ENCODE measurements around the gene PEDS1. TPM values are rescaled to one million over a fixed set of nuclear protein-coding genes. Genes with fewer than 3 reads are reported as not detected.
A peak's percentile ranks its signal among the peaks of the same experiment; 100 is the strongest.

Gene PEDS1
- total and polyA plus RNA-seq, 2 of the 13 experiments (the other 11 are each of a cell fraction or from before 2014, with no cell fraction given): 30.5 to 93.9 TPM

DNA sequence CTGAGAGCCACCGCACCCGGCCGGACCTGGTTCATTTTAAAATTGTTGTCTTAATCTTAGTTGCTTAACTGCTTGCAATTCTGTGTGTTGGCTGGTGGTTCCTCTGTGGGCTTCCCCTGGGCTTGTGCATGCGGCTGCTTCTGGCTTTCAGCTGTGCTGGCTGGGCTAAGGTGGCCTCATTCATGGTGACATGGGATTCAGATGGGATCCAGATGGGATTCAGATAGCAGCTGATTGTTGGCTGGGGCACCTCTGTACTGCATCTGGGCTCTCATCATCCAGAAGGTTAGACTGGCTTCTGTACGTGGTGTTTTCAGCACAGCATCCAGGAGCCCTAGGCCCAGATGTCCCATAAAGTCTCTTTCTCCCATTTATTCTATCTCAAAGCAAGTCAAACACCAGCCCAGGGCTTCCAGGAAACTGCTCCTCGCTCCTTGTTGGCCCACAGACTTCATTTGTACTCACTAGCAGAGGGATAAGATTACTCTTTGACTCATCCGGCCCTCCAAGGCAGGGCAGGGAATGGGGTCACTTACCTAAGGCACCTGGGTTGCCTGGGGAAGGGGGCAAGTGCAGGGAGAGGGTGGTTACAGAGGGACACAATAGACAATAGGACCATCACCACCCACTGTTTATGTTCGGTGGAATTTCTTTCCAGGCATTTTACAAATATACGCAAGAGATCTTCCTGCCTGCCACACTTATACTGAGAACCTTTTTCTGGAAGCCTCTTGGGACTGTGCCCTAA, 10.2 kb upstream of the PEDS1 start:
- in situ Hi-C loops (cut with HindIII; ENCODE audit: extremely low pct_ligation_motif_present, low pct_unique_long_range_greater_than_20kb): no loop called here
- no peaks in the 10 kb centered on the region for H3K27me3 ChIP-seq (ENCODE audit: control insufficient read depth in 1 of 2, insufficient read depth in 2 of 2, low read length in 2 of 2)
- ATAC-seq (no peak), FAIRE-seq (no peak), DNase-seq (ENCODE audit: low spot score) (peak; percentile 47)
- H3K36me3 ChIP-seq (replicated peaks in 1 of 2; ENCODE audit: control insufficient read depth in 1 of 2, insufficient read depth in 2 of 2, low read length in 2 of 2): no peaks in the 10 kb centered on the region
- H3K4me1 ChIP-seq (ENCODE audit: insufficient read depth, low read length): peaks cover 75% of the 10 kb centered on the region
- H3K79me2 ChIP-seq (ENCODE audit: insufficient read depth, low read length): no peaks in the 10 kb centered on the region
- BruUV-seq (replicated peaks): no TSS peak
- H3K4me2 ChIP-seq (ENCODE audit: low read depth, low read length): peak overlapping the region; percentile 36
- ChIA-PET CTCF (ENCODE audit: low intra/inter-chr PET ratio, low total read pairs) (no interaction called here), POLR2A (interaction anchor here (1.9 kb wide), 1 partner anchor 10 kb away, joined by 8 read pairs; the partner anchor contains the start of gene PEDS1)
- H3K9me3 ChIP-seq (ENCODE audit: low read length): no peaks in the 10 kb centered on the region
- H3K4me3 ChIP-seq (replicated peaks in 1 of 3; ENCODE audit: insufficient read depth in 1 of 3, low read depth in 2 of 3, low read length in 3 of 3): no peak overlapping the region
- WGBS (ENCODE audit: low lambda C conversion rate): 50% methylated on average over 9 of the region's 9 CpGs
- H2AFZ ChIP-seq (ENCODE audit: low read length): no peak overlapping the region
- H3K9ac ChIP-seq (ENCODE audit: insufficient read depth, low read depth, low read length): peak overlapping the region; percentile 3; the same call in 1 of the 2 replicates
- peak overlapping the region; percentile 9 for H3K27ac ChIP-seq (ENCODE audit: extremely low read length, insufficient read depth, low read length)
- intact Hi-C loops (cut with micrococcal nuclease; ENCODE audit: unreplicated experiment): no loop called here
- H4K20me1 ChIP-seq (ENCODE audit: insufficient read depth, low read length): no peaks in the 10 kb centered on the region
- no peak for TF ChIP-seq SIN3B (IDR thresholded peaks at IDR 0.05; ENCODE audit: low read length)
- no peak for TF ChIP-seq CHCHD3 (CRISPR knock-in tag; IDR thresholded peaks at IDR 0.05)
- peak; percentile 83; the same call in 1 of the 2 replicates for TF ChIP-seq SOX5 (CRISPR knock-in tag; IDR thresholded peaks at IDR 0.05; ENCODE audit: borderline replicate concordance)
- TF ChIP-seq NFE2 (CRISPR knock-in tag; IDR thresholded peaks at IDR 0.05): no peak
- TF ChIP-seq DNMT3B (CRISPR knock-in tag; conservative IDR thresholded peaks at IDR 0.05): 0 out of 2 replicates have a peak, but pooled peaks have one; percentile 41
- TF ChIP-seq, protein P1, sequence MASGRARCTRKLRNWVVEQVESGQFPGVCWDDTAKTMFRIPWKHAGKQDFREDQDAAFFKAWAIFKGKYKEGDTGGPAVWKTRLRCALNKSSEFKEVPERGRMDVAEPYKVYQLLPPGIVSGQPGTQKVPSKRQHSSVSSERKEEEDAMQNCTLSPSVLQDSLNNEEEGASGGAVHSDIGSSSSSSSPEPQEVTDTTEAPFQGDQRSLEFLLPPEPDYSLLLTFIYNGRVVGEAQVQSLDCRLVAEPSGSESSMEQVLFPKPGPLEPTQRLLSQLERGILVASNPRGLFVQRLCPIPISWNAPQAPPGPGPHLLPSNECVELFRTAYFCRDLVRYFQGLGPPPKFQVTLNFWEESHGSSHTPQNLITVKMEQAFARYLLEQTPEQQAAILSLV (CRISPR knock-in tag; IDR thresholded peaks at IDR 0.05; ENCODE audit: borderline replicate concordance): peak; percentile 65; the same call in 1 of the 2 replicates
- TF ChIP-seq MEIS1 (CRISPR knock-in tag; IDR thresholded peaks at IDR 0.05; ENCODE audit: borderline replicate concordance): no peak
- TF ChIP-seq GABPB1 (CRISPR knock-in tag; IDR thresholded peaks at IDR 0.05): no peak
- TF ChIP-seq RBM22 (optimal IDR thresholded peaks at IDR 0.05; ENCODE audit: low read length): no peak
- TF ChIP-seq PCBP2 (optimal IDR thresholded peaks at IDR 0.05; ENCODE audit: low read depth, low read length, poor library complexity, severe bottlenecking): no peak
- TF ChIP-seq ZNF7 (CRISPR knock-in tag; IDR thresholded peaks at IDR 0.05): no peak
- no peak for TF ChIP-seq PLRG1 (conservative IDR thresholded peaks at IDR 0.05)
- TF ChIP-seq, protein P2, sequence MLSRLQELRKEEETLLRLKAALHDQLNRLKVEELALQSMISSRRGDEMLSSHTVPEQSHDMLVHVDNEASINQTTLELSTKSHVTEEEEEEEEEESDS (CRISPR knock-in tag; IDR thresholded peaks at IDR 0.05; ENCODE audit: borderline replicate concordance): no peak
- 0 out of 2 replicates have a peak, but pooled peaks have one; percentile 18 for TF ChIP-seq ZNF501 (CRISPR knock-in tag; IDR thresholded peaks at IDR 0.05)
- no peak for TF ChIP-seq SP1 (IDR thresholded peaks at IDR 0.05)
- TF ChIP-seq SP1 (CRISPR knock-in tag; IDR thresholded peaks at IDR 0.05): no peak
- TF ChIP-seq, protein P3, sequence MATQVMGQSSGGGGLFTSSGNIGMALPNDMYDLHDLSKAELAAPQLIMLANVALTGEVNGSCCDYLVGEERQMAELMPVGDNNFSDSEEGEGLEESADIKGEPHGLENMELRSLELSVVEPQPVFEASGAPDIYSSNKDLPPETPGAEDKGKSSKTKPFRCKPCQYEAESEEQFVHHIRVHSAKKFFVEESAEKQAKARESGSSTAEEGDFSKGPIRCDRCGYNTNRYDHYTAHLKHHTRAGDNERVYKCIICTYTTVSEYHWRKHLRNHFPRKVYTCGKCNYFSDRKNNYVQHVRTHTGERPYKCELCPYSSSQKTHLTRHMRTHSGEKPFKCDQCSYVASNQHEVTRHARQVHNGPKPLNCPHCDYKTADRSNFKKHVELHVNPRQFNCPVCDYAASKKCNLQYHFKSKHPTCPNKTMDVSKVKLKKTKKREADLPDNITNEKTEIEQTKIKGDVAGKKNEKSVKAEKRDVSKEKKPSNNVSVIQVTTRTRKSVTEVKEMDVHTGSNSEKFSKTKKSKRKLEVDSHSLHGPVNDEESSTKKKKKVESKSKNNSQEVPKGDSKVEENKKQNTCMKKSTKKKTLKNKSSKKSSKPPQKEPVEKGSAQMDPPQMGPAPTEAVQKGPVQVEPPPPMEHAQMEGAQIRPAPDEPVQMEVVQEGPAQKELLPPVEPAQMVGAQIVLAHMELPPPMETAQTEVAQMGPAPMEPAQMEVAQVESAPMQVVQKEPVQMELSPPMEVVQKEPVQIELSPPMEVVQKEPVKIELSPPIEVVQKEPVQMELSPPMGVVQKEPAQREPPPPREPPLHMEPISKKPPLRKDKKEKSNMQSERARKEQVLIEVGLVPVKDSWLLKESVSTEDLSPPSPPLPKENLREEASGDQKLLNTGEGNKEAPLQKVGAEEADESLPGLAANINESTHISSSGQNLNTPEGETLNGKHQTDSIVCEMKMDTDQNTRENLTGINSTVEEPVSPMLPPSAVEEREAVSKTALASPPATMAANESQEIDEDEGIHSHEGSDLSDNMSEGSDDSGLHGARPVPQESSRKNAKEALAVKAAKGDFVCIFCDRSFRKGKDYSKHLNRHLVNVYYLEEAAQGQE (IDR thresholded peaks at IDR 0.05; ENCODE audit: borderline replicate concordance in 1 of 2, low read depth in 1 of 2, low read length in 2 of 2): no peak
- no peak for TF ChIP-seq KAT2B (IDR thresholded peaks at IDR 0.05; ENCODE audit: borderline replicate concordance, low read depth, low read length)
- no peak for TF ChIP-seq ZMYM4 (CRISPR knock-in tag; IDR thresholded peaks at IDR 0.05)
- no peak for TF ChIP-seq ZNF550 (CRISPR knock-in tag; IDR thresholded peaks at IDR 0.05; ENCODE audit: borderline replicate concordance)
- no peak for TF ChIP-seq HNF4A (CRISPR knock-in tag; IDR thresholded peaks at IDR 0.05)

Data from HepG2 (cell line).